ENCODE results near the gene PAK1IP1. TPM values are rescaled to one million over a fixed set of nuclear protein-coding genes. Genes with fewer than 3 reads are reported as not detected.
"Not testable (repeated sequence)": the region's sequence is repeated elsewhere in the genome, so short reads cannot be mapped to it uniquely, and the experiment has no call there.

Gene PAK1IP1
- polyA plus RNA-seq, 3 donors: 18.6 to 23.6 (median 21.8) TPM

DNA sequence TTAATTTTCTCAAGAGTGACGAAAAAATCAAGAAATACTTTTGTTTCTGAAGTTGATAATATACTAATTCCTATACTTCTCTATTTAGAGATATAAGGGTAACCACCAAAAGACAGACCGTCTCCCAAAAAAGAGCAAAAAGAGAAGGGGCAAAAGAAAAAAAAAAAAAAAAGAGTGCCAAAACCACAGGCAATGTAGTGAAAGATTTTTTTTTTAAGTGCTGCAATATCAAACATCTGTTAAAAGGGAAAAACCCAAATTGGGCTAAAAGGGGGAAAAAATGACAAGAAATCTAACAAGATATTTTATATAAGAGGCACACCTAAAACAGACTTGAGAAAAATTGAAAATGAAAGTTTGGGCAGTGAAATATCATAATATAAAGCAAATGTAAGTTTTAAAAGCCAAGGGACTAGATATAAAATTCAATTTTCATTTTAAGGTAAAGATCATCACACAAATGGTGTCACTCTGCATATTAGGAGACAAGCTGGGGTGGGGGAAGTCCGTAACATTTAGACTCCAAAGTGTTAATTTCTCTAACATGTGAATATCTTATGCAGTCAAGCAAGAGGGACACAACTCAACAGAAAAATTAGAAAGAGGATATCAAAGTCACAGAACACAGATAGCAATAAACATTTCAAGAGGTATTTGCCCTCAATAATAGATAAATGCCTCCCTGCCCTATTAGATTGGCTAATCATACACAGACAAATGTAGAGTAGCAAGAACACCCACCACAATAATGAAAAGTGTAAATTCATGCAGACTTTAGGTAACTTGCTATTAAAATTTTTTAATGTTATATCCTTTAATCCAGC, 9.5 kb upstream of the PAK1IP1 start:
- no peak for DNase-seq (ENCODE audit: extremely low read depth in 1 of 11, low read depth in 9 of 11, low spot score in 4 of 11)

DNA sequence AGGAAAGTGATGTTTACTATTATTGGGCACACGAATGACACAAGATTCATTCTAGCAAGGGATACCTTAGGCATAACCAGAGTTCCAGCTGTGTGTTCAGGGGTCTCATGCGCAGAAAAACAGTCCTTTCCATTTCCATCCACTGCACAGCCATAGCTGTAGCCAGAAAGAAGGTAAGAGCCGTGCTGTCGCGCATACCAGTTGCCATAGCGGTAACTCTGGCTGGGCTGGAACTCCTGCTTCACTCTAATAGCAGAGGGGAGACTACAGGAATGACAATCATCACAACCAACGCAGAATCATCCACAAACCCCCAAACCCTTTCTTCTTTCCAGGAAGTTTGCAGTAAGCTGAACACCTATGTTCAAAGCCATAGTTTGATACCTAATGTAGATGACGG, 7.9 kb upstream of the PAK1IP1 start:
- DNase-seq (ENCODE audit: extremely low read depth in 1 of 11, low read depth in 9 of 11, low spot score in 4 of 11): no peak

DNA sequence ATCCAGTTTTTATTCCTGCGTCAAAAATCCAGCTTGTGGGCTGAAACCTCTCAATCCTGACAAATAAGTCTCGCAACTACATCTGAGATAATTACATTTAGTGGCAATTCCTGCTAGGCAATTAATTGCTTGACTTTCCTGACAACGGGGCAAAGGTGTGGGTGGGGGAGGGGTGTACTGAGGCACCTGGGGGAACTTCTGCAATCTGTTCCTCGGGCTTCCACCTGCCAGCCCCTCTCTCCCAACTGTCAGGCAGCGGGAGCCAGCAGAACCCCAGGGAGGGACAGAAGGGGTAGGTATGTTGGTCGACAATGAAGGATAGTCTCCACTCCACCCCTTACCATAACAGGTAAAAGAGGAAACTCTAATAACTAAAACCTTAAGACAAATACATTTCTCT, 7.2 kb upstream of the PAK1IP1 start:
- DNase-seq (ENCODE audit: extremely low read depth in 1 of 11, low read depth in 9 of 11, low spot score in 4 of 11): no peak

DNA sequence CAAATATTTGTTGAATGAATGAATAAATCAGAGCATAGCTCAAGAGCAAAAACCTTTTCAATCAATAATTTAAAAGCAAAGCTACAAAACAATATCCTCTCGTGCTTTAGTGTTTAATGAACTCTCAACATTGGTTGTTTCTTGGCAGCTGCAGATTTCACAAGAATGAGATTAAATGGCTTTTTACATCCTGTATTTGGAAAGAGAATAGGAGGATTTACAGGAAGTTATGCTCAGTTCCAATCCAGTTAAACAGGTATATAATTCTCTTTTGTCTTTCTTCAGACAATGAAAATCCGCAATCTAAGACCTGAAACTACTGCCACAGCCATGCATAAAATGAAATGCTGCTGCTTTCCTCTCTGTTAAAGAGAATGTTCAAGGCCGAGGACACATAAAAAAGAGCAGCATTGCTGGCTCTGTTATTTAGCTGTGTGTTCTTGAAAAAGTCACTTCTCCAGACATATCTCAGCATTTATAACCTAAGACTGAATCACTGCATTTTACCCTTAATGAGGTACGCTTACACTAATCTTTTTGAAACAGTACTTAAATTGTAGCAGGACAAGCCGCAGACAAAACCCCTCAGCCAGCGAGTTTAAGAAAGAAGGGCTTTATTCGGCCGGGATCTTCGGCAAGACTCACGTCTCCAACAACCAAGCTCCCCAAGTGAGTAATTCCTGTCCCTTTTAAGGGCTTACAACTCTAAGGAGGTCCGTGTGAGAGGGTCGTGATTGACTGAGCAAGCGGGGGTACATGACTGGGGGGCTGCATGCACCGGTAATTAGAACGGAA, 3.9 kb upstream of the PAK1IP1 start:
- no peak for DNase-seq (ENCODE audit: extremely low read depth in 1 of 11, low read depth in 9 of 11, low spot score in 4 of 11)

DNA sequence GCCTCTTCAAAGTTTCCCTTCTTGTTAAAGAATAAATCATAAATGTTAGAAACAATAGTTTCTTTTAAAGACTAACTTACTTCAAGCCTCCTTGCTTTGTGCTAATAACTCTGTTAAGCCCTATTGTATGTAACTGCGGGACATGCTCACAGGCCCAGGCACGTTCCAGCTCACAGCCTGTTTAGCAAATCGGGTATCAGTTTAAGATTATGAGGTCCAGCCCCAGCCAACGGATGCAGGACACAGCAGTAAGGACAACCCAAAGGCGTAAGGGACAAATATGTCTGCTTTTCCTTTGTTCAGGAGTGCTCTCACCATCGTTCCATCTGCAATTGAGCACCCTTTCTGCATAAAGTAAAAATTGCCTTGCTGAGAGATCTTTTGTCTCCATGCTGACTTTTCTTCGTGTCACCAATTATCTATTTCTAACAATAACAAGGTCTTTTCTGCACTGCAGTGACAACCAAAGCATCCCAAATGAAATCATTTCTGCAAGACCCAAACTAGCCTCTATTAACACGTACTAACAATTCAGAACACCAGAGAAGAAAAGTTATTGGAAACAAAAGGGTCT, 1.7 kb upstream of the PAK1IP1 start:
- DNase-seq (ENCODE audit: extremely low read depth in 1 of 11, low read depth in 9 of 11, low spot score in 4 of 11): no peak

DNA sequence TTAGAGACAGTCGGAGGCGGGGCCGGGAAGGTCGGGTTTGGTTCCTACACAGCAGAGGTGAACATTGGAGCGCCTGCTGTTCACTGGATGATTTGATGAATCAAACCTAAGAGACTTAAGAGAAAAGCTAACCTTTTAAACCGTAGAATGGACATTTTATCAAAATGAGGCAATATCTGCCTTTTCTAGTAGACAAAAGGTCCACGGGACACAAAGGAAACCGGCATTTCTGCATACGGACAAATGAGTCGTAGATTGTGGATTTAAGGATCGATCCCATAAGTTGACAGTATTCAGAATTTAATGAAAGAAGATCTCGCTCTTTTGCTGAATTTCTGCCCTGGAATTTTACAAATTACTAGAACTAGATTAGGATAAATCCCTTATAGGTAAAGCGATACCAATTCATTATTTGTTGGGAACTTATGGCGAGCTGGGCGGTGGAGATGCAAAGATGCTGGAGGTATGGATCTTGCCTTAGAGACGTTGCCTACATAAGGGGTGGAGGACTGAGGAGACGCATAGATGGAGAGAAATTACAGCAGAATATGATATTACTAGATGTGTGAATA, 400 bp downstream of the PAK1IP1 start:
- no peak for DNase-seq (ENCODE audit: extremely low read depth in 1 of 11, low read depth in 9 of 11, low spot score in 4 of 11)

DNA sequence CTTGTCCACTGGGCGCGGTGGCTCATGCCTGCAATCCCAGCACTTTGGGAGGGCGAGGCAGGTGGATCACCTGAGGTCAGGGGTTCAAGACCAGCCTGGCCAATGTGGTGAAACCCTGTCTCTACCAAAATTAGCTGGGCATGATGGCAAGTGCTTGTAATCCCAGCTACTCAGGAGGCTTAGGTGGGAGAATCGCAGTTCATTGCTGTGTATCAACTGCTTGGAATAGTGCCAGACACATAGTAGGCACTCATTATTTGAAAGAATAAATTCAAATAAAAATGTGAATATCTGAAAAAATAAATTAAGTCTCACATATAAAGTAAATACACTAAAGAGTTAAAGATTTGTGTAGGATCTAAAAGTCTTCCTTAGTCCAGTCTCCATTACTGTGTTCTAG, 1.9 kb downstream of the PAK1IP1 start:
- no peak for DNase-seq (ENCODE audit: extremely low read depth in 1 of 11, low read depth in 9 of 11, low spot score in 4 of 11)

DNA sequence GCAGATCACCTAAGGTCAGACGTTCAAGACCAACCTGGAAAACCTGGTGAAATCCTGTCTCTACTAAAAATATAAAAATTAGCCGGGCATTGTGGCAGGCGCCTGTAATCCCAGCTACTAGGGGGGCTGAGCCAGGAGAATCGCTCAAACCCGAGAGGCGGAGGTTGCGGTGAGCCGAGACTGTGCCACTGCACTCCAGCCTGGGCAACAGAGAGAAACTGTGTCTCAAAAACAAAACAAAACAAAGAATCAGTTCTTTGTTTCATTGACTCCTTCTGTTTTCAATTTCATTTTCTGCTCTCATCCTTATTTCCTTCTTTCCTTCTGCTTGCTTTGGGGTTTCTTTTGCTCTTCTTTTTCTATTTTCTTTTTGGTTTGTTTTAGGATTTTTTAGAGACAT, 19.2 kb downstream of the PAK1IP1 start:
- no peak for DNase-seq (ENCODE audit: extremely low read depth in 1 of 11, low read depth in 9 of 11, low spot score in 4 of 11)

DNA sequence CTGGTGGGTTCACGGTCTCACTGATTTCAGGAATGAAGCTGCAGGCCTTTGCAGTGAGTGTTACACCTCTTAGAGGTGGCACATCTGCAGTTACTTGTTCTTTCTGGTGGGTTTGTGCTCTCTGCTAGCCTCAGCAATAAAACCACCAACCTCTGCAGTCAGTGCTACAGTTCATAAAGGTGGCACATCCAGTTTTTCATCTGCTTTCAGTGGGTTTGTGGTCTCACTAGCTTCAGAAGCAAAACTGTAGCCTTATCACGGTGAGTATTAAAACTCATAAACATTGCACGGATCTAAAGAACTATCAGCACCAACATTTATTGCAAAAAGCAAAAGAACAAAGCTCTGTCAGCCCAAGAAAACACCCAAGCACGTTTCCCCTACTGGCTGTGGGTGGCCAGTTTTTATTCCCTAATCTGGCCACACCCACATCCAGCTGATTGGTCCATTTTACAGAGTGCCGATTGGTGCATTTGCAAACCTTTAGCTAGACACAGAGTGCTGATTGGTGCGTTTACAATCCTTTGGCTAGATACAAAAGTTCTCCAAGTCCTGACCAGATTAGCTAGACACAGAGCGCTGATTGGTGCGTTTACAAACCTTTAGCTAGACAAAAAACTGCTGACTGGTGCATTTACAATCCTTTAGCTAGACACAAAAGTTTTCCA, 24.7 kb downstream of the PAK1IP1 start:
- no peak for DNase-seq (ENCODE audit: extremely low read depth in 1 of 11, low read depth in 9 of 11, low spot score in 4 of 11)

DNA sequence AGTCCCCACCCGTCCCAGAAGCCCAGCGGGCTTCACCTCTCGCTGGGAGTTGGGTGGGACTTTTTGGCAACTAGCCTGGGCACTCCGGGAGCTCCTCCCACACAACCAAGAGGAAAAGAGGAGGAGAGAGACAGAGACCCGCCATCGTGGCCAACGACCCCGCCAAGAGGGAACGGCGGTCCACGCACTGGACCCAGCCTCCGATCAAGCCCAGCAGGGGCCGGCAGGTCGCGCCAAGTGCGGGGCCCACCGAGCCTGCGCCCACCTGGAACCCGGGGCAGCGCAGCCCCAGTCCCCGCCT, 25.1 kb downstream of the PAK1IP1 start:
- DNase-seq (ENCODE audit: extremely low read depth in 1 of 11, low read depth in 9 of 11, low spot score in 4 of 11): no peak

DNA sequence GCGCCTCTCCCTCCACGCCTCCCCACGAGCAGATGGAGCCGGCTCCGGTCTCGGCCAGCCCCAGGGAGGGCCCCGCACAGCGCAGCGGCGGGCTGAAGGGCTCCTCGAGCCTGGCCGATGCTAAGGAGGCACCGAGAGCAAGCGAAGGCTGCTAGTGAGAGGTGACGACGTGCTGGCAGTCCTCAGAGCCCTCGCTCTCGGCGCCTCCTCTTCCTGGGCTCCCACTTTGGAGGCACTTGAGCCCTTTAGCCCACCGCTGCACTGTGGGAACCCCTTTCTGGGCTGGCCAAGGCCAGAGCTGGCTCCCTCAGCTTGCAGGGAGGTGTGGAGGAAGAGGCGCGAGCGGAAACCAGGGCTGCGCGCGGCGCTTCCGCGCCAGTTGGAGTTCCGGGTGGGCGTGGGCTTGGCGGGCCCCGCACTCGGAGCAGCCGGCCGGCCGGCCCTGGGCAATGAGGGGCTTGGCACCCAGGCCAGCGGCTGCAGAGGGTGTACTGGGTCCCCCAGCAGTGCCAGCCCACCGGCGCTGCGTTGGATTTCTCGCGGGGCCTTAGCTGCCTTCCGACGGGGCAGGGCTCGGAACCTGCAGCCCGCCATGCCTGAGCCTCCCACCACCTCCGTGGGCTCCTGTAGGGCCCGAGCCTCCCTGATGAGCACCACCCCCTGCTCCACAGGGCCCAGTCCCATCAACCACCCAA, 25.6 kb downstream of the PAK1IP1 start:
- DNase-seq (ENCODE audit: extremely low read depth in 1 of 11, low read depth in 9 of 11, low spot score in 4 of 11): peak in 4 of 11 donors; percentile 15 to 34 (median 22)

DNA sequence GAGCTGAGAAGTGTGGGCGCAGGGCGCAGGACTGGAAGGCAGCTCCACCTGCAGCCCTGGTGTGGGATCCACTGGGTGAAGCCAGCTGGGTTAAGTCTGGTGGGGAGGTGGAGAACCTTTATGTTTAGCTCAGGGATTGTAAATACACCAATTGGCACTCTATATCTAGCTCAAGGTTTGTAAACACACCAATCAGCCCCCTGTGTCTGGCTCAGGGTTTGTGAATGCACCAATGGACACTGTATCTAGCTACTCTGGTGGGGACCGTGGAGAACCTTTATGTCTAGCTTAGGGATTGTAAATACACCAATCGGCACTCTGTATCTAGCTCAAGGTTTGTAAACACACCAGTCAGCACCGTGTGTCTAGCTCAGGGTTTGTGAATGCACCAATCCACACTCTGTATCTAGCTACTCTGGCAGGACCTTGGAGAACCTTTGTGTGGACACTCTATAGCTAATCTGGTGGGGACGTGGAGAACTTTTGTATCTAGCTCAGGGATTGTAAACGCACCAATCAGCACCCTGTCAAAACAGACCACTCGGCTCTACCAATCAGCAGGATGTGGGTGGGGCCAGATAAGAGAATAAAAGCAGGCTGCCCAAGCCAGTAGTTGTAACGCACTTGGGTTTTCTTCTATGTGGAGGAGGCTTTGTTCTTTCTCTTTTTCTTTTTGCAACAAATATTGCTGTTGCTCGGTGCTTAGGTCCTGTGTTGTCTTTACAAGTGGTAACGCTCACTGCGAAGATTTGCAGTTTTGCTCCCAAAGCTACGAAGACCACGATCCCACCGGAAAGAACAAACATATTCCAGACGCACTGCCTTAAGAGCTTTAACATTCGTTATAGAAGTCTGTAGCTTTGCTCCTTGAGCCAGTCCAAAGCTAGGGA, 26.4 kb downstream of the PAK1IP1 start:
- DNase-seq (ENCODE audit: extremely low read depth in 1 of 11, low read depth in 9 of 11, low spot score in 4 of 11): not testable (repeated sequence)

DNA sequence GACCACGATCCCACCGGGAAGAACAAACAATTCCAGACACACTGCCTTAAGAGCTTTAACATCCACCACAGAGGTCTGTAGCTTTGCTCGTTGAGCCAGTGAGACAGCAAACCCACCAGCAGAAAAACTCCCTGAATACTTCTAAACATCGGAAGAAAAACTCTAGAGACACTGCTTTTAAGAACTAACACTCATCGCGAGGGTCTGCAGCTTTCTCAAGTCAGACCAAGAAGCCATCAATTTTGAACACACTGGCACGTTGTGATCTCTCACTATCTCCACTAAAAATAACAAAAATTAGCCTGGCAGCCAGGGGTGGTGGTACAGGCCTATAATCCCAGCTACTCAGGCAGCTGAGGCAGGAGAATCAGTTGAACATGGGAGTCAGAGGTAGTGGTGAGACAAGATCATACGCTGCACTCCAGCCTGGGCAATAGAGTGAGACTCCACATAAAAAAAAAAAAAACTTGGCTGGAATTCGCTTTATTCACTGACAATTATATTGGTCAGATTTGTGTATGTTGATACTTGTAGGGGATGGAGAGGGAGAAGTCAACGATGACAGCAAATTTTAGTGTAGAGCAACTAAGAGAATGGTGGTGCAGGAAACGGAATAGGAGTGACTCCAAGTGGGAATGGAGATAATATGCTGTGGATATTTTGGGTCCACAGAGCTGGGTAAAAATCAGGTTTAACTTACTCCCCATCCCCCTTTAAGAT, 27.2 kb downstream of the PAK1IP1 start:
- no peak for DNase-seq (ENCODE audit: extremely low read depth in 1 of 11, low read depth in 9 of 11, low spot score in 4 of 11)

DNA sequence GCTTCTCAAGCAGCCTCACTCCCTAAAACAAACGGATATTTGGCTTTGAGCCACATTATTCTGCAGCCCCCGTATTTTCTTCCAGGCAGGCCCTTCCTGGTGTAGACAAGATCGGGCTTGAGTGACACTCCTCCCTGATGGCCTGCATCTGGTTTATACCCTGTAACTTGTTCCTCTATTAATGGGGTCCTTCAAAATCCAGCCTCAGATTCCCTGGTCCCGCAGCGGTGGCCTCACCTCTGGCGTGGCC, 27.7 kb downstream of the PAK1IP1 start:
- no peak for DNase-seq (ENCODE audit: extremely low read depth in 1 of 11, low read depth in 9 of 11, low spot score in 4 of 11)

DNA sequence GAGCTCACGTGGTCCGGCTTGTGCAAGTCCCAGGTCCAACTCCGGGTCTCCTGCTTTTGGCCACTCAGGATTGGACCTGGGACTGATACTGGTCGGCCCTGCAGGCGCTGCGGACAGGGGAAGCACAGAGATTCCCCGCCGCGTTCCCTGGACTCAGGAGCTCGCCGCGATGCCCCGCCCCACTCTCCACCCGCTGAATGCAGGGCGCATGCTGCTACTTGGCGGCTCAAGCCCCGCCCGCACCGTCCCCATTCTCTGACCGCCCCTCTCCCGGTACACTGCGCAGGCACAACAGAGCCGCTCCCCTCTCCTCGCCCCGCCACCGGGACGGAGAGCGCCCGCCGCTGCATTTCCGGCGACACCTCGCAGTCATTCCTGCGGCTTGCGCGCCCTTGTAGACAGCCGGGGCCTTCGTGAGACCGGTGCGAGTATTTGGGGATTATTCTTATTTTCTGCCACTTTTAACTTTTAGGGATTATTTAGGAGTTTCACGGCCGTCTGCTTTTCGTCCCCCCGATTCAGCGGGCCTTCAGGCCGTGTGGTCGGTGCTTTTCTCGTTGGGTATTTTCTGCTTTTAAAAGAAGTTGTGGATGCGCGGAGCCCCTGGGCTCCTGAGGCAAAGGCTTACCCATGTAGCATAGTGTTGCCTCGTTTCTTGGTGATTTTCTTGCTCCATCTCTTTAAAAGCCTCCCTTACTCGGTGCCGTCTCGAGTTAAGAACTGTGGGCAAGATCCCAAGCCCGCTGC, 28.2 kb downstream of the PAK1IP1 start, which contains the start of gene TMEM14C:
TSS of gene TMEM14C (plus strand) at position 251 of the 747 bp plus-strand sequence. CDS start 1,544 bp downstream, outside the sequence.
- peak; percentile 89 to 99 (median 96) for DNase-seq (ENCODE audit: extremely low read depth in 1 of 11, low read depth in 9 of 11, low spot score in 4 of 11)

DNA sequence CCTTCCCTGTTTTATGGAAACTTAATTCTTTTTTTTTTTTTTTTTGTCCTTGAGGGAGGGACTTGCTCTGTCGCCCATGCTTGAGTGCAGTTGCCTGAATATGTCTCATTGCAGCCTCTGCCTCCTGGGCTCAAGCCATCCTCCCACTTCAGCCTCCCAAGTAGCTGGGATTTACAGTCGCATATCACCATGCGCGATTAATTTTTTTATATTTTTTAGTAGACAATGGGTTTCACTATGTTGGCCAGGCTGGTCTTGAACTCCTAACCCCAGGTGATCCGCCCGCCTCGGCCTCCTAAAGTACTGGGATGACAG, 28.8 kb downstream of the PAK1IP1 start:
- no peak for DNase-seq (ENCODE audit: extremely low read depth in 1 of 11, low read depth in 9 of 11, low spot score in 4 of 11)

DNA sequence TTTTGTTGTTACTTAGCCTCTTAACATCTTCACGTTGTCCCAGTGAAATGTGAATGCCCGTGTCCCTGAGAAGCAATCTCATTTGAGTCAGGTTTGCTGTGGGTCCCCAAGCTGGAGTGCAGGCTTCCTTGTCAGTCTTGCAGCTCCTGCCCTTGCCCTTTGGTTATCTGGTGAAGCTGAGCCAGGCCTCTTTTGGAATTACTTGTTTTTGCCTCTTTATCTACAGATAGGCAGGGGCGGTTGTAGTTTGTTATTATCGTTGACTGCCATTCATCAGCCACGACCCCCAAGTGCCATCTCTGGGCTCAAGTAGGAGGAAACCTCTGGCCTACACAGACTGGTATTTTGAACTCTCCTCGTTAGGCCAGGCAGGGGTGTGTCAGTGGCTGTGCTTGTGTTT, 30.3 kb downstream of the PAK1IP1 start:
- DNase-seq (ENCODE audit: extremely low read depth in 1 of 11, low read depth in 9 of 11, low spot score in 4 of 11): no peak
